ENCODE measurements around the gene EIF1AD. TPM values are rescaled to one million over a fixed set of nuclear protein-coding genes. Genes with fewer than 3 reads are reported as not detected.
A peak's percentile ranks its signal among the peaks of the same experiment; 100 is the strongest.

EIF1AD gene
- total and polyA plus RNA-seq, 2 experiments from 2014 or later = 16.1 to 32.1 TPM

- Mint-ChIP-seq H3K4me3 (peak overlapping the region; percentile 44; the same call in 2 of the 3 replicates), H3K27me3 (ENCODE audit: insufficient read depth, low read depth, poor library complexity) (peaks cover 6% of the 10 kb centered on the region), H3K36me3 (ENCODE audit: low read depth) (peaks cover 24% of the 10 kb centered on the region), H3K27ac (peak overlapping the region; percentile 76; the same call in 1 of the 2 replicates), H3K9me3 (no peaks in the 10 kb centered on the region; the same call in 2 of the 3 replicates), H3K4me1 (peaks cover 34% of the 10 kb centered on the region)
- Histone ChIP-seq H3K79me2 (replicated peaks; ENCODE audit: insufficient read depth) (0 out of 2 replicates have a peak, but pooled peaks cover 4% of the 10 kb centered on the region), H3K4me2 (0 out of 2 replicates have a peak overlapping the region, but pooled peaks have one; percentile 60), H3K4me1 (ENCODE audit: insufficient read depth) (peaks cover 7% of the 10 kb centered on the region; the same call in 1 of the 2 replicates), H3K27ac (ENCODE audit: low read depth) (no peak overlapping the region), H3K4me3 (no peak overlapping the region), H3K27me3 (ENCODE audit: insufficient read depth) (no peaks in the 10 kb centered on the region), H3F3A (replicated peaks; ENCODE audit: low read depth) (peaks cover 12% of the 10 kb centered on the region; the same call in 1 of the 2 replicates), H3K9me2 (ENCODE audit: insufficient read depth) (no peaks in the 10 kb centered on the region), H3K36me3 (ENCODE audit: insufficient read depth) (no peaks in the 10 kb centered on the region), H4K20me1 (replicated peaks; ENCODE audit: insufficient read depth) (no peaks in the 10 kb centered on the region; the same call in none of the 2 replicates), H2AFZ (no peak overlapping the region)
- no peak for TF ChIP-seq ETS1 (IDR thresholded peaks at IDR 0.05)
- TF ChIP-seq ZNF331 (CRISPR knock-in tag; IDR thresholded peaks at IDR 0.05; ENCODE audit: low read depth) = no peak
- no peak for TF ChIP-seq JUNB (IDR thresholded peaks at IDR 0.05; ENCODE audit: unreplicated experiment)
- no peak for TF ChIP-seq STAT1 (IDR thresholded peaks at IDR 0.05; ENCODE audit: unreplicated experiment)
- TF ChIP-seq EZH2phosphoT487 (IDR thresholded peaks at IDR 0.05; ENCODE audit: unreplicated experiment) = no peak
- no peak for TF ChIP-seq NANOG (IDR thresholded peaks at IDR 0.05; ENCODE audit: borderline replicate concordance)
- no peak for TF ChIP-seq REST (IDR thresholded peaks at IDR 0.05; ENCODE audit: unreplicated experiment)
- no peak for TF ChIP-seq ZNF462 (CRISPR knock-in tag; IDR thresholded peaks at IDR 0.05)
- TF ChIP-seq CREB1 (CRISPR knock-in tag; IDR thresholded peaks at IDR 0.05; ENCODE audit: low read depth) = 0 out of 2 replicates have a peak, but pooled peaks have one; percentile 25
- TF ChIP-seq EZH2 (IDR thresholded peaks at IDR 0.05; ENCODE audit: low read depth, unreplicated experiment) = no peak
- TF ChIP-seq ZNF114 (CRISPR knock-in tag; IDR thresholded peaks at IDR 0.05) = no peak
- no peak for TF ChIP-seq POLR2AphosphoS5 (IDR thresholded peaks at IDR 0.05; ENCODE audit: low read depth)
- TF ChIP-seq CTCF (conservative IDR thresholded peaks at IDR 0.05; ENCODE audit: low read depth in 2 of 2) = peak; percentile 84 to 91
- peak; percentile 95 for DNase-seq (ENCODE audit: low spot score)
- ATAC-seq = peak; percentile 75
Measured at GRCh38 chr11:66045177-66045639, 43.3 kb upstream of the EIF1AD start.
